Pancreas (tissue), 10 donors: Measurements from ENCODE around the gene MYL4. TPM values are rescaled to one million over a fixed set of nuclear protein-coding genes. Genes with fewer than 3 reads are reported as not detected.

Experiments
- ATAC-seq, 4 donors: fragments of 200-7000 bp; cut with Tn5 transposase; one replicate each; pipeline versions ENCODE4 v1.8.0 to v1.9.1; 2020; ENCODE audit warnings: mild to moderate bottlenecking in 4 of 4, moderate library complexity in 4 of 4
- DNase-seq, 6 donors: peaks; one replicate each; pipeline ENCODE4 v3.0.0-alpha.2; 2020
- FAIRE-seq: peaks from 2 replicates; lab custom pipeline; 2012; peaks lifted over from hg19 to GRCh38; lab: Jason Lieb, UNC
- H3K27ac ChIP-seq, 4 donors: fragments of 200-600 bp; sonication (generic); 1 replicate in 3 of 4; 2 replicates in 1 of 4; pipeline versions ENCODE4 v1.5.0 to v1.8.0; 2020
- H3K27me3 ChIP-seq, 4 donors: fragments of 200-600 bp; one replicate each; pipeline ENCODE4 v1.8.0; 2021
- H3K36me3 ChIP-seq, 3 donors: fragments of 200-600 bp; sonication (generic) in 1 of 3; one replicate each; pipeline versions ENCODE4 v1.5.0 to v1.8.0; 2020 to 2021
- H3K4me1 ChIP-seq, 3 donors: fragments of 200-600 bp; one replicate each; pipeline ENCODE4 v1.8.0; 2021
- H3K4me3 ChIP-seq, 4 donors: fragments of 200-600 bp; sonication (generic) in 2 of 4; one replicate each; pipeline versions ENCODE4 v1.5.0 to v1.8.0; 2020 to 2021
- H3K9me3 ChIP-seq, 4 donors: fragments of 200-600 bp; one replicate each; pipeline ENCODE4 v1.8.0; 2021
- CTCF ChIP-seq, 4 donors: fragments of 200-600 bp; sonication (generic) in 3 of 4; IDR thresholded peaks; one replicate each; pipeline versions ENCODE4 v1.5.0 to v1.8.0; 2021; ENCODE audit warnings: antibody characterized with exemption in 4 of 4
- WGBS, 2 donors: extraction: QIAGEN DNeasy Blood & Tissue Kit; methylation state at CpG; one replicate each; pipeline ENCODE4 v1.1.7; 2013; 5-methylcytosine and 5-hydroxymethylcytosine counted together
- intact Hi-C, 3 donors: fragments of 100-400 bp; cut with DNase I; formaldehyde crosslinking; loops; one replicate each; pipeline versions ENCODE4 v1.11.1 to v1.14.2; 2022
- polyA plus RNA-seq, 2 donors: library from polyadenylated mRNA; stranded (reverse); fragments of 200-250 nt; gene quantifications; one replicate each; pipeline ENCODE4 v1.2.3, GENCODE V29; 2013
- total RNA-seq, 6 donors: library from RNA; stranded (reverse); fragmentation: NEBNext Ultra II Directional in 4 of 6; extraction: Animal tissue kit (Norgen Biotek cat#: 25700) in 4 of 6; gene quantifications; one replicate each; pipeline versions ENCODE4 v1.2.1 to v1.2.4, GENCODE V29; 2021 to 2023
- donor health status: healthy with polysubstance abuse.
- donor health status: DM: no; HTN: no; CAD: no; lungs with moderate emphysema.
- donor health status: DM: no; HTN: no; CAD: no.
- donor health status: control.
- donor health status: control.
- donor health status: Bipolar disorder and iron deficiency.
- donor health status: DM: yes; HTN: yes; CAD: no.
- donor health status: DM: no; HTN: no; CAD: no.
- donor health status: DM: no; HTN: no; CAD: no.
- donor health status: DM: yes; HTN: yes; CAD: no.

MYL4 gene
- total and polyA plus RNA-seq, 8 donors = 0.23 to 0.53 (median 0.28) TPM; not detected in 4

- no peaks in the 10 kb centered on the region for H3K36me3 ChIP-seq
- FAIRE-seq = peak; percentile 97
- WGBS, 2 donors = 0 to 1% methylated on average over 60 to 64 of the region's 64 CpGs
- intact Hi-C loops = no loop called here
- no peaks in the 10 kb centered on the region for H3K9me3 ChIP-seq
- DNase-seq = peak; percentile 98 to 100 (median 99)
- H3K4me1 ChIP-seq = peaks cover 17 to 22% (median 20%) of the 10 kb centered on the region in 3 donors
- peak; percentile 94 to 98 (median 96) for ATAC-seq
- peak within 1 kb of the TSS; percentile 54 to 91 (median 78) for H3K27ac ChIP-seq
- peak within 1 kb of the TSS; percentile 56 to 76 (median 64) for H3K4me3 ChIP-seq
- H3K27me3 ChIP-seq = no peaks in the 10 kb centered on the region
- TF ChIP-seq CTCF (IDR thresholded peaks at IDR 0.05) = no peak
These were observed 20.0 kb upstream of the MYL4 start, which contains the start of gene CDC27 for GRCh38 chr17:47188876-47189731. Gene CDC27 (minus strand): TSS chr17:47189295. CDS start chr17:47189172, 123 bp downstream.

- FAIRE-seq = no peak
- peak overlapping the region; percentile 12 to 58 (median 38) for H3K4me3 ChIP-seq
These were observed 19.4 kb upstream of the MYL4 start for GRCh38 chr17:47189732-47190237.

GRCh38 chr17:47190243-47190642 lies 18.9 kb upstream of the MYL4 start:
- Histone ChIP-seq H3K9me3 (no peaks in the 10 kb centered on the region), H3K27ac (no peak overlapping the region), H3K4me1 (peaks cover 17 to 20% (median 18%) of the 10 kb centered on the region in 3 donors), H3K36me3 (no peaks in the 10 kb centered on the region), H3K4me3 (no peak overlapping the region), H3K27me3 (no peaks in the 10 kb centered on the region)
- WGBS, 2 donors = 97% methylated on average over 4 of the region's 4 CpGs
- TF ChIP-seq CTCF (IDR thresholded peaks at IDR 0.05) = no peak
- no peak for ATAC-seq
- no peak for DNase-seq
- no peak for FAIRE-seq
- intact Hi-C loops = no loop called here

More at GRCh38 chr17:47189732-47190237, 19.4 kb upstream of the MYL4 start:
- intact Hi-C loops = no loop called here
- H3K36me3 ChIP-seq = no peaks in the 10 kb centered on the region
- ATAC-seq (no peak), DNase-seq (no peak)
- H3K4me1 ChIP-seq = peaks cover 17 to 20% (median 18%) of the 10 kb centered on the region in 3 donors
- no peaks in the 10 kb centered on the region for H3K9me3 ChIP-seq
- no peaks in the 10 kb centered on the region for H3K27me3 ChIP-seq
- no peak for TF ChIP-seq CTCF (IDR thresholded peaks at IDR 0.05)
- peak overlapping the region in 2 of 4 donors; percentile 49 to 66 for H3K27ac ChIP-seq
- WGBS, 2 donors = 30 to 32% methylated on average over 5 of the region's 5 CpGs

GRCh38 chr17:47190770-47191169 lies 18.4 kb upstream of the MYL4 start:
- H3K27me3 ChIP-seq = no peaks in the 10 kb centered on the region
- no peak overlapping the region for H3K27ac ChIP-seq
- H3K36me3 ChIP-seq = no peaks in the 10 kb centered on the region
- intact Hi-C loops = no loop called here
- DNase-seq (no peak), ATAC-seq (no peak), FAIRE-seq (no peak)
- no peak overlapping the region for H3K4me3 ChIP-seq
- no peaks in the 10 kb centered on the region for H3K9me3 ChIP-seq
- peaks cover 17 to 20% (median 18%) of the 10 kb centered on the region in 3 donors for H3K4me1 ChIP-seq
- 96 to 100% methylated on average over 1 of the region's 1 CpG for WGBS, 2 donors
- TF ChIP-seq CTCF (IDR thresholded peaks at IDR 0.05) = no peak
